Activated CD4-positive, alpha-beta T cell treated with anti-CD3 and anti-CD28 coated beads, Interleukin-2, amount 50 U/mL, for 24 hours (primary cell): ENCODE data around the gene FSTL4.

ENCODE experiments used
- DNase-seq, 2 donors: peaks; one replicate each; pipeline ENCODE4 v3.0.0-alpha.2; 2020; ENCODE audit warnings: low read depth in 1 of 2, low spot score in 1 of 2

Gene FSTL4

DNA sequence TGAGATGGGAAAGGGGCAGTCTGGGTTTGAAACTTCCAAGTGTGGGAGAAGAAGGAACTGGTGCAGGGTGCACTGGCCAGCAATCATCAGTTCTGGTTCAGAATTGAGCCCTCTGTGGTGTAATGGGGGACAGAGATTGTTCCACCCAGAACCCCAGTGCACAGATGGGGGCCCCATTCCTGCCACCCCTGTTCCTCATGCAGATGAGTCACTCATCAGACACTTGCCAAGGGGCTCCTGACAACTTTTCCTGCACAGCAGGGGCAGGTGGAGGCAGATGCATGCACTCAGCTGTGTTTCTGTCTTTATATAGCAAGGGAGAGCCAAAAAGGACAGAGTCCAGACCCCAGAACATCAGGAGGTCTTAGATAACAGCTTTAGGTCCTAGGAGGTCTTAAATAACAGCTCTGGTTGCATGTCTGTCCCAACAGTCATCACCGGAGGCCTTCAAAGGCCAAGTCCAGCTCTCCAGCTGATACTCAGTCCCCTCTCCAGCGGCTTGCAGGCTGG, 307.6 kb downstream of the FSTL4 start:
- no peak for DNase-seq

DNA sequence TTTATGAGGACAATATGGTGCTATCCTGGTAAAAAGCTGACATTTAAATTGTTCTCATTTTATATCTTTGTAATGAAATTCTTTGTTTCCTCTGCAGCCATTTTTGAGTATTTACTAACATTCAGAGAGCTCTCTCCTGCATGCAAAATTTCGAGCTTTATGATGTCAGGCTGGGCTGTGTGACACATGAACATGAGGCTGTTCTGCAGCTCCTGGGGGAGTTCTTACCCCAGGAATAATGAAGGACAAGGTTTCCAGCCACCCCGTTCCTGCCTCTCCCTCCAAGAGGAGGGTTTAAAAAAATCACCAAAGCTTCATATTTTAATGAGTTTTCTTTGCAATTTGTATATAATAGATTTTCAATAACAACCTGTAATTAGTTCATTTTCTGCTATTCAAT, 308.2 kb downstream of the FSTL4 start:
- no peak for DNase-seq

DNA sequence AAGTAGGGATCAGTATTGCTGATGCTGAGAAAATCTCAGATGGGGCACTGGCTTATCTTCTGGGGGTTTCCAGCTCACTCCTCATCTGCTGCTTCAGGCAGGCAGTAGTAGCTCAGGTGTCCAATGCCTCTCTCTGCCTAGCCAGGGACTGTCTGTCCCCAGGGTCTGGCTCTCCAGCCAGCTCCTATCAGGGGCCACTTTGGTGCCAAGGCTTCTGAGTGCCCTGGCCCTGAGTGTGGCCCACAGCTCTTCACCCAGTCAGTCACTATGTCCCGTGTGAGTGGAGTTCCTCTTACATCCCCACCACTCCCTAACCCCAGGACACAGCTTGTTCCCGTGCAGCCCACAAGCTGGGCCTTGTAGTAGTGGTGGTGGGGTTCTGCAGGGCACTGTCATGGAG, 309.0 kb downstream of the FSTL4 start:
- DNase-seq = no peak

DNA sequence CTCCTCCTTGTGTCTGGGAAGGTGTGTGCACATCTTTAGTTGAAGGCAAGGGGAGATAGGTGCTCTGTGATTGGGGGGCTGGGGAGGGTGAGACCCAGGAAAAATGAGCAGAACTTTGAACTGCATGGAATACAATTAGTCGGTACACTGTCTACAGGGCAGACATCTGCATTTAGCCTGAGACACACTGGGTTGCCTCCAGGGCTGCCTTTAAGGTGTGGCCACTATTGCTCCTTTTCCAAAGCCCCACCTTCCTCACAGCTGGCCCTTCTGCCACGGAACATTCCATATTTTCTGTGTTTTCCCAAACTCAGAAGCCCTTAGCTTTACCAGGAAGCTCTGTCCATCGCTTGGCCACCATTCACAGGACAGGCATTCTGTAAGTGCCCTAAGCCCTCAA, 312.6 kb downstream of the FSTL4 start:
- no peak for DNase-seq

DNA sequence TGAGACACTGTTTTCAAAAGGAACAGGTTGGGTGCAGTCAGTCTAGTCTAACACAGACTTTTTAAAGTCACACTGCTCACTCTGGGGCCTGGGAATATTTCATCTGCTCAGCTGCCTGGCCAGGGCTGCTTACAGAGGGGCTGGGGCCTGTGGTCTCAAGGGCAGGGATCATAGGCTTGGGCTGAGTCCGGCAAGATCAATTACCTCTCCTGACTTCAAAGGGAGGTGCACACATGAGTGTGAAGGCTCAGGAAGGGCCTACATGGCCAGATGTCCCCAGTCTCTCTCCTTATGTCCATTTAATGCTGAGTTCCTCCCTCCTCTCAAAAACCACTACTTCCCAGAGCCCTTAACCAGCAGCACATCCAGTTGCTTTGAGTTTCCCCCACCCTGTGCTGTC, 313.3 kb downstream of the FSTL4 start:
- no peak for DNase-seq

DNA sequence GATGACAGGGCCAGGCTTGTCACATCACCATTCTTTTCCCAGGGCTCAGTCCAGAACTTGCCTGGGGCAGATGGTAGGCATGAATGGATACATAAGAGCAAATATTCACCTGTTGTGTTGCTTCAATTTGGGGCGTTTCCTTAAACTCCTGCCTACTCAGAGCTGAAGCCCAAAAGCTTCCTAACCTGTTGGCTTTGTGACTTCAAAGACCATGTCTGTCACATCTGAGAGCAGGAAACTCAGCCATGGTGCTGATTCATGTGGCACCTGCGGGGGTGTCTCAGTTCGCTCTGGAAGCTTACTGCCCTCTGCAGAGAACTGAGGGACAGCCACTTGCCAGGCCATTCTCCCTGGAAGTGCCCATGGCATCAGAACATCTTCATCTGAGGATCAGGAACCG, 313.9 kb downstream of the FSTL4 start:
- no peak for DNase-seq

DNA sequence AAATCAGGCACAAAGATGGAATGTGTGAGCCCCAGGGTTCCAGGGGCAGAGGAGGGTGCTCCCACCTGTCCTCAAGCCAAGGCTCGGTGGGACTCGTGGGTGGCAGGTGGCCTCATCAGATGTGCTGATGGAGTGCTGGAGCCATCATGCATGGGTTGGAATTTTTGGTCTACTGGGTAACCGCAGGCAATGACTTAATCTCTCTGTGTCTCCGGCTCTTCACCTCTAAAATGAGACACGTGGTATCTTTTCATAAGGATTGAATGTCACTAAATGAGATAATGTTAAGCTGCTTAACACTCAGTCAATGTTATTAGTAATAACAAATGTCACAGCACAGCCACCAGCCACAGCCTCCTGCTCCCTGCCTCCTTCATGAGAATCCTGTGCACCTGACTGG, 315.0 kb downstream of the FSTL4 start:
- no peak for DNase-seq

DNA sequence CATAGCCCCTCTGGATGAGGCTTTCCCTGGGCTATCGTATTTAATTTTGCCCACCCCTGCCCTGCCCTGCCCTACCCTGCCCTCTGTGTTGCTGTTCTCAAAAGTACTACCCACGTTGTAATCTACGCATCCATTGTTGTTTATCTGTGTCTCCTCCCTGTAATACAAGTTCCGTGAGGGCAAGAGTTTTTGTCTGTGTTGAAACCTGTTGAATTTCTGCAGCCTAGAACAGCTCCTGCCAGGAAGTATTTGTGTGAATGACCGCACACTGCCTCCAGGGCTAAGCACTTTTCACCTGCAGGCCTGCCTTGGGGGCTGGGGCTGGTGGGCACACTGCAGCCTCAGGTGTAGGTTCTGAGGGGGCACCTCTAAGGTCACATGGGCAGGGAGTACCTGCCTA, 315.7 kb downstream of the FSTL4 start:
- DNase-seq = no peak

DNA sequence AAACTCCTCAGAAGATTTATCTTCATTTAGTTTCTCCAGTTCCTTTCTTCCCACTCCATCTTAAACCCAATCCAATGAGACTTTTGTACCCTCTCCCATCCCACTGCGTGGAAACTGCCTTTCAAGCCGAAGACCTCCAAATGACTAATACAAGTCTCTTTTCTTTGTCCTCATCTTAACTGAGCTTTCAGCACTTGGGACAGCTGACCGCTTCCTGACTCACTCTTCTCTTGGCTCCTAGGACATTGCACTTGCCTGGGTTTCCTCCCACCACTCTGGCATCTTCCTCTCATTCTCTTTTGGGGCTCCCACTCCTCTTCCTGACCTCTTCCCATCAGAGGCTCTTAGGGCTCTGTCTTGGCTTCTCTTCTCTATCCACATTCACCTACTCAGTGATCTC, 316.8 kb downstream of the FSTL4 start:
- no peak for DNase-seq

DNA sequence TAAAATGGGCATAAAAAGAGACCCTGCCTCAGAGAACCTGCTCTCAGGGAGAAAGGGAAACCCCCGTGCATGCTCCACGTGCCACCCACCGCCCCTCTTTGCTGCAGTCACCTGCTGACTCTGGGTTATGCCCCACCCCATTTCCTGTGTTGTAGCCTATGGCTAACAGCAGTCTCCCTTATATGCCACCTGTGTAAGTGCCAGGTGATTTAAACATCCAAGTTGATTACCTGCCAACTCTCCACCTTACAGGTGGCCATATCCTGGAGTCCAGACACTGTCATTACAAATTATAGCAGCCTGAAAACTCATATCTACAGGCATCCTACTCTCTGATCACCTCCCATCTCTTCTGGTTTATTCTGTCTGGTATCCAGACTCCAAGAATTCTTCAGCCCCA, 318.0 kb downstream of the FSTL4 start:
- DNase-seq = no peak

DNA sequence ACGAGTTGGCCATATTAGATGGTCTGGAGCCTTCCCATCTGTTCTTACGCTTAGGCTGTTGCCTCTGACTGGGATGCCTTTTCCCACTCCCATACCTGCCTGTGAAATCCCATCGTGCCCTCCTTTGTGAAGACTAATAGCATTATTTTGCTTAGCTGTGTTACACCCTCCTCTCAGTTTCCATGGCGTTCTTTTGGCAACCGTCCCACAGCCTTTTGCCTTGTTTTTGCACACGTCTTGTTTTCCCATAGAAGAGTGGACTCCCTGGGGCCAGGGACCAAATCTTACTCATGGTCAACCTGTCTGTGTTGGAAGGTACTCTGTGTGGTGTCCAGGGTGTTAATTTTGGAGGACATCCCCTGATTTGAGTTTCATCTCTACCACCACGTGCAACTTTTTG, 318.4 kb downstream of the FSTL4 start:
- DNase-seq = no peak

DNA sequence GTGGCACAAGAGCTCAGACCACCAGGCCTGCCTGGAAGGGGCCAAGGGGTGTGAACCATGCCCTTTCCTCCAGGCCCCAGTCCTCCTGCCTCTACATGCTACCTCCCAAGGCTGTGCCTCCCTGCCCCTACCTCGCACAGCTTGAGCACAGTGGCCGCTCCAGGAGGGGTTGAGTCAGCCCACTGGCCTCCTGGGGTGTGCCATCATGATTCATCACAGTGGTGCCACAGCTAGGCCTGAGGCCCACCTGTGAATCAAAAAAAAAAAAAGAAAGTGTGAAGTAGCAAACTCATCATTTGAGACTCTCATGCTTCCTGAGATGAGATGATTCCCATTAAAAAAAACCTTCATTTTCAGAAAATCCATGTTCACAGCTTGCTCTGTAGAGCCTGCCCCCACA, 320.0 kb downstream of the FSTL4 start:
- DNase-seq = no peak

DNA sequence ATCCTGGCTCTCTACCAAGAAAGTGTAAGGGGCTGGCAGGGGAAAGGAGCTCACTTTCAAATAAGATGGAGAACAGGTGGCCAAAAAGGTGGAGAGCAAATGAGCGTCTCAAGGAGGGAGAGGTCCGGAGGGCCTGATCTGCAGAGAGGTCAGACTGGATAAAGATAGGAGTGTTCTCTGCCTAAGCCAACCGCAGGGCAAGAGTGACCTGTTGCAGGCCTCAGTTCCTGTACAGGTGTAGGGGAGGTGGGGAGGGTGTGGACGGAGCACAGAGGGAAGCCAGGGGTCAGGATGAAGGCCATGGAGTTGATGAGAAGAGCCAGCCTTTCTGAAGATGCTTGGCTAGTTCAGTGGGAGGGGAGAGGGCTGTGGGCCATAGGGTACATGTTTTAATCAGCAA, 320.8 kb downstream of the FSTL4 start:
- DNase-seq = no peak

DNA sequence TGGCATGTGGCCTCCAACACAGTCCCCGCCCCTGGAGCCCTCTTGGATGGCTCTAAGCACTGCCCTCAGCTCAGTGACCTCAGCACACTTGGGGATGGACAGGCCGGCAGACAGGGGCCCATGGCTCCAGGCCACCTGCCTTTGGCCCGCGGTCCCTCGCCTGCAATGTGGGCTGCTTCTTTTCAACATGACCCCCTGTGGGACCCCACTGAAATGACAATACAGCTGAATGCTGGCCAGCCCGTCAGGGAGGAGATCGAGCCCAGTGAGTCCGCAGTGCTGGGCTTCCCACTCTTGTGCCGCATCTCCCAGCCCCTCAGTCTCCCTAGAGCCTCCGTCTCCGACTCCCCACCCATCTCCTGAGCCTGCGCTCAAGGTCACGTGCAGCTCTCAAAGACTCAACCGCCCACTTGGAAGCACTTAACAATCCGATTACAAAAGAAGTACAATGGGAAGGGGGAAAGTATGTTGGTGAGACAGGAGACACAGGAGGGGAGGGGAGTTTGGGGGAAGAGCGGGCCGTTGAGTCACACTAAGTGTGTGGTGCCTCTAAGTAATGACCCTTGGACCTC, 321.6 kb downstream of the FSTL4 start:
- DNase-seq = no peak

DNA sequence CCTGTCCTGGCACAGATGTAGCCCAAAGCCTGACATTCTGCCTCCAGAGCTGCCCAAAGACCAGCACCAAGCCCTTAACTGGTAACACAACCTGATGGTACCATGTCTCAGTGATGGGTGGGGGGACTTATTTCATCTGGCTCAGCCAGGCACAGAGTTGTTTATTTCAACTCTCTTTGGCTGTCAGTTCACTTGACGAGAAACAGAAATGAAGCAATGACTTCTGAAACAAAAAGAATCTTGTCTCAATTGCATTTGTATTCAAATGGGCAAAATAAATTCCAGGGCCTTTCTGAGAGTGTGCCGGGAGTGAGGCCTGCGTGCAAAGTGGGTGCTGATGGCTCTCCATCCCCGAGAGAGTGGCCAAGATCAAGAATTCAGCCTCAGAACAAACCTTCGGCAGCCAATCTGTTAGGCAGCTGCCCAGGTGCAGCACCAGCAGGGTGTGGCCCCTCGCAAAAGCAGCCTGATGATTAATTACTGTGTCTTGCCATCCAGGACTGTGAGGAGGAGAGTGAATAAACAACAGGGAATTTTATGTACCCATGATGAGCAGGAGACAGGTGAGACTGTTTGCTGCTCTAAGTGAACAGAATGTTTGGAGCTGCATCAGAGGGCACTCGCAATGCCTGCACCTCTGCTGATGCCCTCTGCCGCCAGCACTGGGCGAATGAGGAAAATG, 322.5 kb downstream of the FSTL4 start:
- no peak for DNase-seq

DNA sequence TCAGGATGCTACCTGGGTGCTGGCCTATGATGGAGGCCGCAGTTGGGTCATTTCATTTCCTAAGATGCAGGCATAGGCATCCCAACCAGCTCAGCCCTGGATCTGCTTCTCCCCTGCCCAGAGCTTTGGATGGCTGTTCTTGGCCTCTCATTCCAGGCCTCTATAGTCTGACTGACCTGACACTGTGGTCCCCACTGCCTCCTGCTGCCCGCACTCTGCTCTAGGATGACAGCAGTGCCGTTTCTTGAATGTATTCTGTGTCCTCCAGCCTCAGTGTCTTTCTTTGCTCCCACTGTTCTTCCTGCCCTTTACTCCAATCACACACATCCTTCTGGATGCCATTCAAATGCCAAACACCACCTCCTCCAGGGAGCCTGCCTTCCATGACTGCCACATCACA, 324.8 kb downstream of the FSTL4 start:
- DNase-seq = no peak

DNA sequence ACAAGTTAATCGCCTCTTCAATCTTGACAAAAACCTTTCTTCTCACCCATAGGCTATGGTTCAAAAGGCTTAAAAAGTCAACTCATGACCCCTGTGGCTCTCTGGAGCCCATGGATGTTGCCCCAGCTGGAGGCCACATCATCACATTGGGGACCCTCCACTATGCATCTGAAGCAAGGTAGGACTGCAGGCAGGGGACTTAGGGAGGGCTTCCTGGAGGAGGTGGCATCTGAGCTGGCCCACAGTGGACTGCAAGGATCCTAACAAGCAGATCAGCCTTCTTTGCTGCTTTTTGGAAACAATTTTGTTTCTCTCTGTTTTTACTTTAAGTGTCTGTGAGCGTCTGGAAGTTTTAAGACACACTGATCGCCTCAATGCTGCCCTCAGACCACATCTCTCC, 325.9 kb downstream of the FSTL4 start:
- DNase-seq = no peak

DNA sequence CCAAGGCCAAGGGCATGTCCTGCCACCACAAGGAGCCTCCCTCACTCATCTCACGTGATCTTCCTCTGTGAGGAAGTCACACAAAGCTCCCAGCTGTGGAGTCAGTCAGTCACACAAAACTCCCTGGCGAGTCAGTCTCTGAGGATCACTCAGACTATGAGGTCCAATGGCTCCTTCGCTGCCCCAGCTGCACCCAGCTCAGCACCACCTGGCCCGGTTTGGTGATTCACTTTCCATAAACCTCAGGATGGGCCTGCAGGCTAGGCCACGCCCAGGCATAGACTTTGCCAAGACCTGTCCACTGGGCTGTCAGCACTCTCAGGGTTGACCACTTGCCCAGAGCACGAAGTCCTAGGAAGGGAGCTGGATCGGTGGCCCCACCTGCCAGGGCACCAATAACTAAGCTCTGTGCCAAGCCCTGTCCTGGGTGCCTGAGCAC, 326.7 kb downstream of the FSTL4 start:
- DNase-seq = no peak

DNA sequence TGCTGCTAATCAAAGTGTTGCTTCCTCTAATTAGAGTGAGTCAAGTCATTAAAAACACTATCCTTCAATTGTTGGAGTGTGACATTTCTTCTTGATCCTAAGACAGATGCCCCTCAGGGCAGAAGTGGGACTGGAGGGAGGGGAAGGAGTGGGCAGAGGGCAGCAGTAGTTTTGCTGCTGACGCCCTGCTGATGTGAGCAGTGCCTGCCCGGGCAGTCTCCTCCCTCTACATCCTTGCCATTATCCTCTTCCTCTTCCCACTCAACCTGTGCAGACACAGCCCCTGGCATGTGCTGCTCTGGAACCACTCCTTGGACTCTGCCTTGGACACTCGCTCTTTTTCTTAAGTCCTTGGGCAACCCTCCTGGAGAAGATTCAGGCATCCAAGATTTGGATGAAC, 328.0 kb downstream of the FSTL4 start:
- DNase-seq = no peak

DNA sequence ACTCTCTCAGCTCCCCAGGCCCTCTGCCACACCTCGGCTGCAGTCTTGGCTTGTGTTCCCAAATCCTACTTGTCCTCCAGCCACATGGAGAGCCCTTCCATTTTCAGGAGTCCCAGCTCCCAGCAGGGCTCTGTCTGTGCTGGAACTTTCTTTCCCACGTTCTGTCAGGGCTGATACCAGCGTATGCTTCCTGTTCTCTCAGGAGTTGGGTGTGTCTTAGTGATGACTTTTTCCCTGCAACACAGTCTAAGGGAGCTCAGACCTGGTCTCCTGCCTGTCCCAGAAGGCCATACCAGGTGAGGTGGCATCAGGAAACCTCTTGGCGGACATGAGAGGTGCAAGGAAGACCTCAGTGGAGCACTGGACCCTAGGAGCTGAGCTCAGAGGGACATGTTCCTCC, 334.0 kb downstream of the FSTL4 start:
- no peak for DNase-seq

DNA sequence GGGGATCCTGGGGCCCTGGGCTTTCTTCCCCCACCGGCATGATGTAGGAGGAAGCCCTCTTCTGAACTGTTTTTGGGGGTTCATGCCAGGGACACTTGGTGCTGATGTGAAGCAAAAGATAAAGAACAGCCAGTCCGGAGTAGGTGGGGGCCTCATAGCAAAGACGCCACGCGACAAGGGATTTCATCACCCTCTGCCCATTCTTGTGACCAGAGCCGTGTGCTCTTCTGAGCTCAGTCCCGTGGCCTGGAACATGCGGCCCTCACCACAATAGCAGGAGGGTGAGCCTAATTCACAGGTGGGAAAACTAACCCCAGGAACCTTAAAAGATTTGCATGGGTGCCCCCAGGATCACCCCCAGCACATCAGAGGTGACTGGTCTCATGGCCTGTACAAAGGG, 334.6 kb downstream of the FSTL4 start:
- DNase-seq = no peak

DNA sequence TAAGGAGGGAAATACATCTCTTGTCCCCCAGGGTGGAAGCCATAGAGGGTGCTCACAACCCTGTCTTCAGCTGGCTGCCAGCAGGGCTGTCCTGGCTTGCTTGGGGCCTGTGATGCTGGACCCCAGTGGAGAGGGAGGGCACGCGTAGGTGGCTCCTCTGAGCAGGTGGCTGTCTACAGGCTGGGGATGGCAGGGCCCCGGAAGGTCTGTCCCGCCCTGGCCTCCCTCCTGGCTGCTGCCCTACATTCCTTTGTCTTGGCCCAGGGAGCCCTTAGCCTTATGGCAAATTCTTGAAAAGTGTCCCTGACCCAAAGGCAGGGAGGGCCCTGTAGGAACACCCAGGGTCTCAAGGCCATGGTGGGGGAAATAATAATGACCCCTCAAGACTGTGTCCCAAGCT, 336.2 kb downstream of the FSTL4 start:
- DNase-seq = no peak

DNA sequence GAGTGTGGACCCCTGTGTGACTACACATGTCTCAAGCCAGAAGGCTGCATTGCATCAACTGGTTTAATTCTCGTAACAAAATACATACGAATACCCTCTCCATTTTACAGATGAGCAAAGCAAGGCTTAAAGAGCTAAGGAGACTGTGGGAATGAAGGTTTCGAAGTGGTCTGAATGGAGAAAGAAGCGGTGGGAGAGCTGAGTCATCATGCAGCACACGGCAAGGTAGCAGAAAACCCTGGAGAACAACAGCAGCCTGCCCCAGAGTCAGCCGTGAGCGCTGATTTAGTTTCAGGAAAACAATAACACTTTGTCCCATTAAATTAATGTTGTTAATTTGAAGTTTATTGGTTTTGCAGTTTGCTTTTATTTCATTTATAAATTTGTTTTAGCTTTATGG, 336.7 kb downstream of the FSTL4 start:
- no peak for DNase-seq
